ENCODE data around the gene PCDHGA2. TPM values are rescaled to one million over a fixed set of nuclear protein-coding genes. Genes with fewer than 3 reads are reported as not detected.
"Not testable (repeated sequence)": the region's sequence is repeated elsewhere in the genome, so short reads cannot be mapped to it uniquely, and the experiment has no call there.

PCDHGA2 gene
- total RNA-seq, 2 donors from 2014 or later, result 0.07 TPM; not detected in 1

DNA sequence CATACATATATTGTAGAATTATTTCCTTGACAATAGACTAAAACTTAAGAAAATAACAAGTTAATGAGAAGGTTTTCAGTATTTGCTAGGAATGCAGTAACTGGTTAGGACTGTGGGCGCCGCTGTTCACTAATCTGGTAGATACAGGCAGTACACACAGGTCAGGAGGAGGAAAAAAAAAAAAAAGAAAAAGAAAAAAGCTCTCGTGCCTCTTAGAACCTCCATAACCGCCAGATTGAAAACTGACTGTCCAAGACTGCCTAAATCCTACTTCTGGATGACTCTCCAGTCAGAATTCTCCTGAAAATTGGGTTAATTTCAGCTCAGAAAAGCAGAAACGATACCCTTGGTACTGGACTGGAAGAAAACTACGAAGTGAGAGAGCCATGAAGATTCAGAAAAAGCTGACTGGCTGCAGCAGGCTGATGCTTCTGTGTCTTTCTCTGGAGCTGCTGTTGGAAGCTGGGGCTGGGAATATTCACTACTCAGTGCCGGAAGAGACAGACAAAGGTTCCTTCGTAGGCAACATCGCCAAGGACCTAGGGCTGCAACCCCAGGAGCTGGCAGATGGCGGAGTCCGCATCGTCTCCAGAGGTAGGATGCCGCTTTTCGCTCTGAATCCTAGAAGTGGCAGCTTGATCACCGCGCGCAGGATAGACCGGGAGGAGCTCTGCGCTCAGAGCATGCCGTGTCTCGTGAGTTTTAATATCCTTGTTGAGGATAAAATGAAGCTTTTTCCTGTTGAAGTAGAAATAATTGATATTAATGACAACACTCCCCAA, 8.1 kb upstream of the PCDHGA2 start, which contains the start of gene PCDHGA1:
PCDHGA1 (plus strand) TSS at position 216 of the 782 bp plus-strand sequence.
- DNase-seq (peak; percentile 15 to 39), ATAC-seq (replicated peaks in 1 of 2) (peak; percentile 39 to 48)
- Mint-ChIP-seq H3K4me3 (peak within 1 kb of the TSS; percentile 49 to 58), H3K4me1 (ENCODE audit: low read depth) (peaks cover 12% of the 10 kb centered on the region), H3K27me3 (ENCODE audit: low read depth) (peaks cover 49% of the 10 kb centered on the region), H3K9me3 (peaks cover 6 to 15% of the 10 kb centered on the region in 2 donors), H3K27ac (no peak within 1 kb of the TSS), H3K36me3 (ENCODE audit: insufficient read depth in 2 of 2) (peaks cover 18 to 23% of the 10 kb centered on the region in 2 donors)

DNA sequence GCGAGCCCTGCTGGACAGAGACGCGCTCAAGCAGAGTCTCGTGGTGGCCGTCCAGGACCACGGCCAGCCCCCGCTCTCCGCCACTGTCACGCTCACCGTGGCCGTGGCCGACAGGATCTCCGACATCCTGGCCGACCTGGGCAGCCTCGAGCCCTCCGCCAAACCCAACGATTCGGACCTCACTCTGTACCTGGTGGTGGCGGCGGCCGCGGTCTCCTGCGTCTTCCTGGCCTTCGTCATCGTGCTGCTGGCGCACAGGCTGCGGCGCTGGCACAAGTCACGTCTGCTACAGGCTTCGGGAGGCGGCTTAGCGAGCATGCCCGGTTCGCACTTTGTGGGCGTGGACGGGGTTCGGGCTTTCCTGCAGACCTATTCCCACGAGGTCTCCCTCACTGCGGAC, 6.0 kb upstream of the PCDHGA2 start:
- peaks cover 56% of the 10 kb centered on the region for H3K27me3 Mint-ChIP-seq (ENCODE audit: low read depth)
- not testable (repeated sequence) for ATAC-seq (replicated peaks in 1 of 2)

DNA sequence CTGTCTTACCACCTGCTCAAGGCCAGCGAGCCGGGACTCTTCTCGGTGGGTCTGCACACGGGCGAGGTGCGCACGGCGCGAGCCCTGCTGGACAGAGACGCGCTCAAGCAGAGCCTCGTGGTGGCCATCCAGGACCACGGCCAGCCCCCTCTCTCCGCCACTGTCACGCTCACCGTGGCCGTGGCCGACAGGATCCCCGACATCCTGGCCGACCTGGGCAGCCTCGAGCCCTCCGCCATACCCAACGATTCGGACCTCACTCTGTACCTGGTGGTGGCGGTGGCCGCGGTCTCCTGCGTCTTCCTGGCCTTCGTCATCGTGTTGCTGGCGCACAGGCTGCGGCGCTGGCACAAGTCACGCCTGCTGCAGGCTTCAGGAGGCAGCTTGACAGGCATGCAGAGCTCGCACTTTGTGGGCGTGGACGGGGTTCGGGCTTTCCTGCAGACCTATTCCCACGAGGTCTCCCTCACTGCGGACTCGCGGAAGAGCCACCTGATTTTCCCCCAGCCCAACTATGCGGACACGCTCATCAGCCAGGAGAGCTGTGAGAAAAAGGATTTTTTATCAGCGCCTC, 2.3 kb downstream of the PCDHGA2 start:
- H3K4me3 Mint-ChIP-seq; H3K4me1 Mint-ChIP-seq (ENCODE audit: low read depth); DNase-seq; H3K27ac Mint-ChIP-seq; ATAC-seq (replicated peaks in 1 of 2): not testable (repeated sequence)
- Mint-ChIP-seq H3K9me3 (peaks cover 8 to 17% of the 10 kb centered on the region in 2 donors), H3K36me3 (ENCODE audit: insufficient read depth in 2 of 2) (peaks cover 22 to 31% of the 10 kb centered on the region in 2 donors), H3K27me3 (ENCODE audit: low read depth) (peaks cover 53% of the 10 kb centered on the region)

More for the DNA sequence above, 6.0 kb upstream of the PCDHGA2 start:
- not testable (repeated sequence) for DNase-seq; H3K4me3 Mint-ChIP-seq; H3K27ac Mint-ChIP-seq; H3K4me1 Mint-ChIP-seq (ENCODE audit: low read depth)
- Mint-ChIP-seq H3K9me3 (peaks cover 6 to 19% of the 10 kb centered on the region in 2 donors), H3K36me3 (ENCODE audit: insufficient read depth in 2 of 2) (peaks cover 18 to 19% of the 10 kb centered on the region in 2 donors)

DNA sequence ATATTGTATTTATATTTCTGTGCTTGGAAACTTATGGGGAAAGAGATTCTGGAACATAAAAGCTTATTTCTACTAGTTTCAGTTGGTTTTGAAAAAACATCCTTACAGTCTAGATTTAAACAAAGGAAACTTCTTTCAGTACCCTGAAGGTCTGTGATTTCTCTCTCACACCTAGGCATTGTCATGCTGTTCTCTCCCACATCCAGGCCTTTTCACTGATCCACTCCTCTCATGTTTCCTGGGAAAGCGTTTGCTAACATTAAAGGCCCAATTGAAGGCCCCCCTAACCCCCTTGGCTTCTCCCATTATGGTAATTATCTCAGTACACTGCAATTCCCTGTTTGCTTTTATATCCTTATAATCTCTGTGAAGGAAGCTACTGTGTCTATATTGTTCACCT, 4.2 kb downstream of the PCDHGA2 start:
- H3K27ac Mint-ChIP-seq, result no peak overlapping the region
- peaks cover 23 to 40% of the 10 kb centered on the region in 2 donors for H3K36me3 Mint-ChIP-seq (ENCODE audit: insufficient read depth in 2 of 2)
- DNase-seq (no peak), ATAC-seq (replicated peaks in 1 of 2) (no peak)
- H3K4me3 Mint-ChIP-seq, result no peak overlapping the region
- H3K4me1 Mint-ChIP-seq (ENCODE audit: low read depth), result no peaks in the 10 kb centered on the region
- peaks cover 9 to 14% of the 10 kb centered on the region in 2 donors for H3K9me3 Mint-ChIP-seq
- peaks cover 60% of the 10 kb centered on the region for H3K27me3 Mint-ChIP-seq (ENCODE audit: low read depth)

DNA sequence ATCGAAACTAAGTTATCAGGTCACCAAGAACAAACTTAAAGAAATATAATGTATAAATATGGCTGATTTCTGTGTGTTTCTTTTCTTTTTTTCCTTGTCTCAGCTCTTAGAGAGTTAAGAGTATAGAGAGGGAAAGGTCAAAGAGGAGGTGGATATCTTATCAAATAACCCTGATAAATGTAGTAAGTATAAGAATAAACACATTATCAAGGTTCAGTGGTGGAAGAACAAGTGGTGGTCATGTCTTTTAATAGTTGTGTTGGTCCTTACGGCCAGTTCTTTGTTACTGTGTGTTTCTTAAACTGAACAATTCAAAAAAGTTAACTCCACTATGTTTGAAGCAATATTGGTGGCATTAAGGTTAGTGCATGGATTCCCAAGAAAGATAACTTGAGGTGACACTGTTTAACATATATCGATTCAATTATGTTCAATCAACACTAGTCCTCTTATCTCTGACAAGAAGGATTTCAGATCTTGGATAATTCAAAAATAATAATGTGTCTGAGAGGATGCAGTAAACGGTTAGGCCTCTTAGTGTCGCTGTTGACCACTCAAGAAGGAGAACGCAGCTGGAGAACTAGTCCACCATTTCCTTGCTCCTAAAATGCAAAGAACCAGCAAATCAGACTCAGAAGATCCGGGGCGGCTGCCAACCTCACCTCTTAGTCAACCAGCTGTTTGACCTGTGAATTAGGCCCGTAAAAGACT, 4.8 kb downstream of the PCDHGA2 start, which contains the start of gene PCDHGA3:
PCDHGA3 (plus strand) TSS at position 588 of the 711 bp plus-strand sequence. CDS start 205 bp downstream, outside the sequence.
- peak within 1 kb of the TSS; percentile 72 to 78 for H3K4me3 Mint-ChIP-seq
- peaks cover 55% of the 10 kb centered on the region for H3K27me3 Mint-ChIP-seq (ENCODE audit: low read depth)
- H3K36me3 Mint-ChIP-seq (ENCODE audit: insufficient read depth in 2 of 2), result peaks cover 21 to 39% of the 10 kb centered on the region in 2 donors
- H3K27ac Mint-ChIP-seq, result no peak within 1 kb of the TSS
- peaks cover 8 to 14% of the 10 kb centered on the region in 2 donors for H3K9me3 Mint-ChIP-seq
- H3K4me1 Mint-ChIP-seq (ENCODE audit: low read depth), result no peaks in the 10 kb centered on the region
- ATAC-seq (replicated peaks in 1 of 2), result no peak
- DNase-seq, result peak in 1 of 2 donors; percentile 33

DNA sequence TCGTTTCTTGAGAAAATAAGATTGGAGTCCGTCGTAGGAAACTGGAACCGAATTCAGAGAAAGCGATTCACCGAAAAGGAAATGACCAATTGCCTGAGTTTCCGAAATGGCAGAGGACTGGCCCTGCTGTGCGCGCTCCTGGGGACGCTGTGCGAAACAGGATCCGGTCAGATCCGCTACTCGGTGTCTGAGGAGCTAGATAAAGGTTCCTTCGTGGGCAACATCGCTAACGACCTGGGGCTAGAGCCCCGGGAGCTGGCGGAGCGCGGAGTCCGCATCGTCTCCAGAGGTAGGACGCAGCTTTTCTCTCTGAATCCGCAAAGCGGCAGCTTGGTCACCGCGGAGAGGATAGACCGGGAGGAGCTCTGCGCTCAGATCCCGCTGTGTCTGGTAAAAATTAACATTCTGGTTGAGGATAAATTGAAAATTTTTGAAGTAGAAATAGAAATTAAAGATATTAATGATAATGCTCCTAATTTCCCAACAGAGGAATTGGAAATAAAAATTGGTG, 5.4 kb downstream of the PCDHGA2 start:
- H3K27me3 Mint-ChIP-seq (ENCODE audit: low read depth), result peaks cover 55% of the 10 kb centered on the region

DNA sequence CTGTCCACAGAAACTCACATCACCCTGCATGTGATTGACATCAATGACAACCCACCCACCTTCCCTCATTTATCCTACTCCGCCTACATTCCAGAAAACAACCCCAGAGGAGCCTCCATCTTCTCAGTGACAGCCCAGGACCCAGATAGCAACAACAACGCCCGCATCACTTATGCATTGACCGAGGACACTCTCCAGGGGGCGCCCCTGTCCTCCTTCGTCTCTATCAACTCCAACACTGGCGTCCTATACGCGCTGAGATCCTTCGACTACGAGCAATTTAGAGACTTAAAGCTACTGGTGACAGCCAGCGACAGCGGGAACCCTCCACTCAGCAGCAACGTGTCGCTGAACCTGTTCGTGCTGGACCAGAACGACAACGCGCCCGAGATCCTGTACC, 6.8 kb downstream of the PCDHGA2 start:
- peaks cover 9 to 12% of the 10 kb centered on the region in 2 donors for H3K9me3 Mint-ChIP-seq
- H3K4me1 Mint-ChIP-seq (ENCODE audit: low read depth), result peaks cover 6% of the 10 kb centered on the region
- no peak overlapping the region for H3K4me3 Mint-ChIP-seq
- no peak for ATAC-seq (replicated peaks in 1 of 2)
- peaks cover 62% of the 10 kb centered on the region for H3K27me3 Mint-ChIP-seq (ENCODE audit: low read depth)
- peaks cover 18 to 42% of the 10 kb centered on the region in 2 donors for H3K36me3 Mint-ChIP-seq (ENCODE audit: insufficient read depth in 2 of 2)
- no peak overlapping the region for H3K27ac Mint-ChIP-seq
- DNase-seq, result no peak

More for the DNA sequence above, 5.4 kb downstream of the PCDHGA2 start:
- H3K4me3 Mint-ChIP-seq, result peak overlapping the region; percentile 72 to 78
- no peaks in the 10 kb centered on the region for H3K4me1 Mint-ChIP-seq (ENCODE audit: low read depth)
- ATAC-seq (replicated peaks in 1 of 2) (no peak), DNase-seq (no peak)
- H3K36me3 Mint-ChIP-seq (ENCODE audit: insufficient read depth in 2 of 2), result peaks cover 19 to 38% of the 10 kb centered on the region in 2 donors
- peaks cover 8 to 12% of the 10 kb centered on the region in 2 donors for H3K9me3 Mint-ChIP-seq
- no peak overlapping the region for H3K27ac Mint-ChIP-seq

DNA sequence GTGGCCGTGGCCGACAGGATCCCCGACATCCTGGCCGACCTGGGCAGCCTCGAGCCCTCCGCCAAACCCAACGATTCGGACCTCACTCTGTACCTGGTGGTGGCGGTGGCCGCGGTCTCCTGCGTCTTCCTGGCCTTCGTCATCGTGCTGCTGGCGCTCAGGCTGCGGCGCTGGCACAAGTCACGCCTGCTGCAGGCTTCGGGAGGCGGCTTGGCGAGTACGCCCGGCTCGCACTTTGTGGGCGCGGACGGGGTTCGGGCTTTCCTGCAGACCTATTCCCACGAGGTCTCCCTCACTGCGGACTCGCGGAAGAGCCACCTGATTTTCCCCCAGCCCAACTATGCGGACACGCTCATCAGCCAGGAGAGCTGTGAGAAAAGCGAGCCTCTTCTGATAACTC, 7.5 kb downstream of the PCDHGA2 start:
- not testable (repeated sequence) for DNase-seq; H3K4me1 Mint-ChIP-seq (ENCODE audit: low read depth); ATAC-seq (replicated peaks in 1 of 2); H3K27ac Mint-ChIP-seq; H3K4me3 Mint-ChIP-seq
- Mint-ChIP-seq H3K27me3 (ENCODE audit: low read depth) (peaks cover 67% of the 10 kb centered on the region), H3K9me3 (peaks cover 8 to 10% of the 10 kb centered on the region in 2 donors), H3K36me3 (ENCODE audit: insufficient read depth in 2 of 2) (peaks cover 16 to 39% of the 10 kb centered on the region in 2 donors)

DNA sequence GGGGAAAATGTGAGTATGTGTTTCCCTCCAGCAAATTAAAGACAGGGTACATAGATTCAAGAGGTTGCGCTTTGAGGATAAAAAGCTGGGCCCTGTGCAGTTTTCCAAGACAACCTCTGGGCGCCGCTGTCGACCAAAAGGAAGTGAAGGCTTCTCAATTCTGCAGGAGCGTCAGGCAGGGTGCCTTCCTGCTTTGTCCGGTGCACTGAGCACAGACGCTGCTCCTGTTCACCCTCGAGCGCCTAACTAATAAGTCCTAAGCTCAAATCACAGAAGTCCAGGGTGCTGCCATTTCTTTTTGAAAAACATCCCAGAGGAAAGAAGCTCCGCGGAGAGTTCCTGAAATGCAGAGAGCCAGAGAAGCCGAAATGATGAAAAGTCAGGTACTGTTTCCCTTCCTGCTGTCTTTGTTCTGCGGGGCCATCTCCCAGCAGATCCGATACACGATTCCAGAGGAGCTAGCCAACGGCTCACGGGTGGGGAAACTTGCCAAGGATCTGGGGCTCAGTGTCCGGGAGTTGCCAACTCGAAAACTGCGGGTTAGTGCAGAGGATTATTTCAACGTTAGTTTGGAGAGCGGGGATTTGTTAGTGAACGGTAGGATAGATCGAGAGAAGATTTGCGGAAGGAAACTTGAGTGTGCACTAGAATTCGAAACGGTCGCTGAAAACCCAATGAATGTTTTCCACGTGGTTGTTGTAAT, 11.5 kb downstream of the PCDHGA2 start, which contains the start of gene PCDHGB1:
PCDHGB1 (plus strand) TSS at position 183 of the 703 bp plus-strand sequence; CDS start at position 345, 162 bp downstream.
- H3K4me1 Mint-ChIP-seq (ENCODE audit: low read depth), result peaks cover 6% of the 10 kb centered on the region
- H3K4me3 Mint-ChIP-seq, result peak within 1 kb of the TSS; percentile 75 to 82
- ATAC-seq (replicated peaks in 1 of 2), result no peak

DNA sequence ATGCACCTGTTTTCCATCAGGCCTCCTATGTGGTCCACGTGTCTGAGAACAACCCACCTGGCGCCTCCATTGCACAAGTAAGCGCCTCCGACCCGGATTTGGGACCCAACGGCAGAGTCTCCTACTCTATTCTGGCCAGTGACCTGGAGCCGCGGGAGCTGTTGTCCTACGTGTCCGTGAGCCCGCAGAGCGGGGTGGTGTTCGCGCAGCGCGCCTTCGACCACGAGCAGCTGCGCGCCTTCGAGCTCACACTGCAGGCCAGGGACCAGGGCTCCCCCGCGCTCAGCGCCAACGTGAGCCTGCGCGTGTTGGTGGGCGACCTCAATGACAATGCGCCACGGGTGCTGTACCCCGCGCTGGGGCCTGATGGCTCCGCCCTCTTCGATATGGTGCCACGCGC, 13.0 kb downstream of the PCDHGA2 start:
- H3K4me1 Mint-ChIP-seq (ENCODE audit: low read depth), result peaks cover 6% of the 10 kb centered on the region
- peaks cover 77% of the 10 kb centered on the region for H3K27me3 Mint-ChIP-seq (ENCODE audit: low read depth)
- peaks cover 17 to 19% of the 10 kb centered on the region in 2 donors for H3K36me3 Mint-ChIP-seq (ENCODE audit: insufficient read depth in 2 of 2)
- H3K4me3 Mint-ChIP-seq, result no peak overlapping the region
- no peak overlapping the region for H3K27ac Mint-ChIP-seq
- ATAC-seq (replicated peaks in 1 of 2), result no peak
- H3K9me3 Mint-ChIP-seq, result peaks cover 8 to 12% of the 10 kb centered on the region in 2 donors
- no peak for DNase-seq

More for the DNA sequence above, 11.5 kb downstream of the PCDHGA2 start, which contains the start of gene PCDHGB1:
- Mint-ChIP-seq H3K36me3 (ENCODE audit: insufficient read depth in 2 of 2) (peaks cover 15 to 30% of the 10 kb centered on the region in 2 donors), H3K27me3 (ENCODE audit: low read depth) (peaks cover 74% of the 10 kb centered on the region), H3K9me3 (peaks cover 10 to 15% of the 10 kb centered on the region in 2 donors), H3K27ac (peak within 1 kb of the TSS; percentile 50)
- DNase-seq, result peak; percentile 38 to 51

DNA sequence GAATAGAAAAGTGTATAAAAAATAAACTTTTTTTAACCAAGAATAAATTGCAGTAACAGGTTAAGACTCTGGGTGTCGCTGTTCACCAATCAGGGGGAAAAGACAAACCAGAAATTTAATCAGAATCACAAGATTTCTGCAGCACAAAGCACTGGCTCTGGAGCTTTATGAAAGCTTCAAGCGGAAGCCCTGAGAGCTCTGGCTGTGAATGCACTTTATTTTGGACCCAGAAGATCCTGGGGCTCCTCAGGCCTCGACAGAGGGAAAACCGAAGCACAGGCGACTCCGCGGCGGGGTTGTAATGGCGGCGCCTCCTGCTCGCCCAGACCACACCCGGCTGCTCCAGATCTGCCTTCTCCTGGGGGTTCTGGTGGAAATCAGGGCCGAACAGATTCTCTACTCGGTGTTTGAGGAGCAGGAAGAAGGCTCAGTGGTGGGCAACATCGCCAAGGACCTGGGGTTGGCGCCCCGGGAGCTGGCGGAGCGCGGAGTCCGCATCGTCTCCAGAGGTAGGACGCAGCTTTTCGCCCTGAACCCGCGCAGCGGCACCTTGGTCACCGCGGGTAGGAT, 16.4 kb downstream of the PCDHGA2 start, which contains the start of gene PCDHGA4:
PCDHGA4 (plus strand) TSS at position 122 of the 570 bp plus-strand sequence; CDS start at position 209, 87 bp downstream.
- Mint-ChIP-seq H3K9me3 (peaks cover 10 to 11% of the 10 kb centered on the region in 2 donors), H3K36me3 (ENCODE audit: insufficient read depth in 2 of 2) (peaks cover 14 to 16% of the 10 kb centered on the region in 2 donors), H3K4me1 (ENCODE audit: low read depth) (peaks cover 7% of the 10 kb centered on the region), H3K4me3 (peak within 1 kb of the TSS; percentile 65 to 73), H3K27ac (no peak within 1 kb of the TSS), H3K27me3 (ENCODE audit: low read depth) (peaks cover 81% of the 10 kb centered on the region)
- no peak for ATAC-seq (replicated peaks in 1 of 2)
- DNase-seq, result no peak

All from activated T-cell treated with anti-CD3 and anti-CD28 coated beads, Interleukin-2, amount 50 U/mL, for 72 hours (primary cell).